ENCODE results near the gene NLGN1.

Gene NLGN1

GRCh38 chr3:173785004-173785403 lies 387.5 kb downstream of the NLGN1 start:
- Histone ChIP-seq H4K20me1 (ENCODE audit: insufficient read depth, low read length) (no peaks in the 10 kb centered on the region), H3F3A (ENCODE audit: insufficient read depth, low read length) (no peaks in the 10 kb centered on the region), H3K4me3 (ENCODE audit: low read depth, low read length, poor library complexity, severe bottlenecking) (no peak overlapping the region), H3K4me2 (ENCODE audit: low read length) (no peak overlapping the region), H3K9me2 (ENCODE audit: low read depth, low read length) (no peaks in the 10 kb centered on the region), H2AFZ (ENCODE audit: low read length) (no peak overlapping the region), H3K27me3 (ENCODE audit: insufficient read depth, low read length) (no peaks in the 10 kb centered on the region), H3K9ac (ENCODE audit: low read length) (no peak overlapping the region), H3K36me3 (ENCODE audit: insufficient read depth, low read length) (no peaks in the 10 kb centered on the region), H3K4me1 (ENCODE audit: insufficient read depth, low read length, severe bottlenecking) (no peaks in the 10 kb centered on the region), H3K79me2 (ENCODE audit: insufficient read depth, low read length) (no peaks in the 10 kb centered on the region), H3K27ac (ENCODE audit: low read depth, low read length, poor library complexity, severe bottlenecking) (no peak overlapping the region), H3K9me3 (ENCODE audit: low read length) (no peaks in the 10 kb centered on the region)
- TF ChIP-seq CTCF (IDR thresholded peaks at IDR 0.05; ENCODE audit: low read length) (no peak), EZH2 (IDR thresholded peaks at IDR 0.05; ENCODE audit: borderline replicate concordance, low read length) (no peak)

GRCh38 chr3:173789530-173790162 lies 392.1 kb downstream of the NLGN1 start:
- no peak overlapping the region for H2AFZ ChIP-seq (ENCODE audit: low read length)
- no peaks in the 10 kb centered on the region for H3K9me3 ChIP-seq (ENCODE audit: low read length)
- H3K4me3 ChIP-seq (ENCODE audit: low read depth, low read length, poor library complexity, severe bottlenecking), result no peak overlapping the region
- H3K9ac ChIP-seq (ENCODE audit: low read length), result no peak overlapping the region
- TF ChIP-seq EZH2 (IDR thresholded peaks at IDR 0.05; ENCODE audit: borderline replicate concordance, low read length) (no peak), CTCF (IDR thresholded peaks at IDR 0.05; ENCODE audit: low read length) (no peak)
- no peaks in the 10 kb centered on the region for H4K20me1 ChIP-seq (ENCODE audit: insufficient read depth, low read length)
- no peaks in the 10 kb centered on the region for H3K36me3 ChIP-seq (ENCODE audit: insufficient read depth, low read length)
- H3K27me3 ChIP-seq (ENCODE audit: insufficient read depth, low read length), result no peaks in the 10 kb centered on the region
- no peaks in the 10 kb centered on the region for H3K4me1 ChIP-seq (ENCODE audit: insufficient read depth, low read length, severe bottlenecking)
- no peak overlapping the region for H3K4me2 ChIP-seq (ENCODE audit: low read length)
- no peak overlapping the region for H3K27ac ChIP-seq (ENCODE audit: low read depth, low read length, poor library complexity, severe bottlenecking)
- H3F3A ChIP-seq (ENCODE audit: insufficient read depth, low read length), result no peaks in the 10 kb centered on the region
- no peaks in the 10 kb centered on the region for H3K9me2 ChIP-seq (ENCODE audit: low read depth, low read length)
- H3K79me2 ChIP-seq (ENCODE audit: insufficient read depth, low read length), result no peaks in the 10 kb centered on the region

- no peaks in the 10 kb centered on the region for H3F3A ChIP-seq (ENCODE audit: insufficient read depth, low read length)
- no peaks in the 10 kb centered on the region for H3K9me2 ChIP-seq (ENCODE audit: low read depth, low read length)
- TF ChIP-seq EZH2 (IDR thresholded peaks at IDR 0.05; ENCODE audit: borderline replicate concordance, low read length) (no peak), CTCF (IDR thresholded peaks at IDR 0.05; ENCODE audit: low read length) (no peak)
- H3K4me3 ChIP-seq (ENCODE audit: low read depth, low read length, poor library complexity, severe bottlenecking), result no peak overlapping the region
- H2AFZ ChIP-seq (ENCODE audit: low read length), result no peak overlapping the region
- no peaks in the 10 kb centered on the region for H4K20me1 ChIP-seq (ENCODE audit: insufficient read depth, low read length)
- no peaks in the 10 kb centered on the region for H3K4me1 ChIP-seq (ENCODE audit: insufficient read depth, low read length, severe bottlenecking)
- H3K36me3 ChIP-seq (ENCODE audit: insufficient read depth, low read length), result no peaks in the 10 kb centered on the region
- H3K79me2 ChIP-seq (ENCODE audit: insufficient read depth, low read length), result no peaks in the 10 kb centered on the region
- H3K27ac ChIP-seq (ENCODE audit: low read depth, low read length, poor library complexity, severe bottlenecking), result no peak overlapping the region
- H3K27me3 ChIP-seq (ENCODE audit: insufficient read depth, low read length), result no peaks in the 10 kb centered on the region
- H3K9ac ChIP-seq (ENCODE audit: low read length), result no peak overlapping the region
- no peaks in the 10 kb centered on the region for H3K9me3 ChIP-seq (ENCODE audit: low read length)
- no peak overlapping the region for H3K4me2 ChIP-seq (ENCODE audit: low read length)
Observed at GRCh38 chr3:173793963-173794362, 396.4 kb downstream of the NLGN1 start.

All from OCI-LY1 (cell line).